ENCODE data around the gene SLC26A1. TPM values are rescaled to one million over a fixed set of nuclear protein-coding genes. Genes with fewer than 3 reads are reported as not detected.

Gene SLC26A1
- total and polyA plus RNA-seq, 2 experiments from 2014 or later: 0.77 to 6.3 TPM

DNA sequence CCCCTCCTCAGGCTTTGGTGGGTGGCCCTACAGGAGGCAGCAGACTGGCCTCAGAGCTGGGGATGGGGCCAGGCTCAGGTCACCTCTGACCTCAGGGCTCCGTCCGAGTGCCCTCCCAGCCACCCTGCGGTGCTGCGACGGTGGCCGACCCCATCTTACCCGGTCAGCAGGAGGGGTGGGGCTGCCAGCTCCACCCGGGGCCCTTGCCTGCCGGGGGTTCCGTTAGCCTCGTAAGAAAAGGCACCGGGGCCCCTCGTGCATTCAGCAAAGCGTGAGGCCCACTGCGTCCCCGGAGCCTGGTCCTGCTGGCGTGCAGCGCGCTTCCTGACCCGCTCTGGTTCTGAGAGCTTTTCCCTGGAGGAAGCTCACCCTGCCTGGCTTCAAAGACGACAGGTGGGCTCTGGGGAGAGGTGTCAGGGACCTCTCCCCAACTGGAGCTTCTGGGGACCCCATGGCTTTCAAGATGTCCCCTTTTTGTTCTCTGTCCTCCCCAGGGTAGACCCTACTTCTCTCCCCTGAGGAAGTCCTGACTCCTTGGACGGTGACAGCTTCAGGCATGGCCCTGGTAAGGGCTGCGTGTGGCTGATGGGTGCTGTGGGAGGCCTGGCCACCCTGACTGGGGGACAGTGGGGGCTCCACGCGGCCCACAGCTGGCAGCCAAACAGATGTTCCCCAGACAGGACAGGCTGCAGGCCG, 34.2 kb upstream of the SLC26A1 start:
- TF ChIP-seq, protein P1, sequence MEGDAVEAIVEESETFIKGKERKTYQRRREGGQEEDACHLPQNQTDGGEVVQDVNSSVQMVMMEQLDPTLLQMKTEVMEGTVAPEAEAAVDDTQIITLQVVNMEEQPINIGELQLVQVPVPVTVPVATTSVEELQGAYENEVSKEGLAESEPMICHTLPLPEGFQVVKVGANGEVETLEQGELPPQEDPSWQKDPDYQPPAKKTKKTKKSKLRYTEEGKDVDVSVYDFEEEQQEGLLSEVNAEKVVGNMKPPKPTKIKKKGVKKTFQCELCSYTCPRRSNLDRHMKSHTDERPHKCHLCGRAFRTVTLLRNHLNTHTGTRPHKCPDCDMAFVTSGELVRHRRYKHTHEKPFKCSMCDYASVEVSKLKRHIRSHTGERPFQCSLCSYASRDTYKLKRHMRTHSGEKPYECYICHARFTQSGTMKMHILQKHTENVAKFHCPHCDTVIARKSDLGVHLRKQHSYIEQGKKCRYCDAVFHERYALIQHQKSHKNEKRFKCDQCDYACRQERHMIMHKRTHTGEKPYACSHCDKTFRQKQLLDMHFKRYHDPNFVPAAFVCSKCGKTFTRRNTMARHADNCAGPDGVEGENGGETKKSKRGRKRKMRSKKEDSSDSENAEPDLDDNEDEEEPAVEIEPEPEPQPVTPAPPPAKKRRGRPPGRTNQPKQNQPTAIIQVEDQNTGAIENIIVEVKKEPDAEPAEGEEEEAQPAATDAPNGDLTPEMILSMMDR (IDR thresholded peaks at IDR 0.05; ENCODE audit: low read depth, low read length): no peak
- H3K4me1 ChIP-seq (ENCODE audit: low read depth): peaks cover 14% of the 10 kb centered on the region

GRCh38 chr4:1026115-1026514, 32.9 kb upstream of the SLC26A1 start:
- no peak overlapping the region for H3K27ac ChIP-seq
- no peak overlapping the region for H3K4me3 ChIP-seq
- H3K9me3 ChIP-seq (ENCODE audit: low read depth): no peaks in the 10 kb centered on the region
- TF ChIP-seq, protein P1 (IDR thresholded peaks at IDR 0.05; ENCODE audit: low read depth, low read length): no peak
- no peaks in the 10 kb centered on the region for H3K27me3 ChIP-seq
- peak in 1 of 2 donors; percentile 65 for DNase-seq (ENCODE audit: low read depth in 1 of 2, low spot score in 1 of 2)
- peaks cover 14% of the 10 kb centered on the region for H3K4me1 ChIP-seq (ENCODE audit: low read depth)
- H3K36me3 ChIP-seq: no peaks in the 10 kb centered on the region

More for the DNA sequence above, 34.2 kb upstream of the SLC26A1 start:
- H3K36me3 ChIP-seq: no peaks in the 10 kb centered on the region
- H3K27ac ChIP-seq: peak overlapping the region; percentile 22
- H3K27me3 ChIP-seq: no peaks in the 10 kb centered on the region
- H3K9me3 ChIP-seq (ENCODE audit: low read depth): no peaks in the 10 kb centered on the region
- no peak for DNase-seq (ENCODE audit: low read depth in 1 of 2, low spot score in 1 of 2)
- H3K4me3 ChIP-seq: no peak overlapping the region

- TF ChIP-seq, protein P1 (IDR thresholded peaks at IDR 0.05; ENCODE audit: low read depth, low read length): no peak
- Histone ChIP-seq H3K4me1 (ENCODE audit: low read depth) (peaks cover 14% of the 10 kb centered on the region), H3K27ac (no peak overlapping the region), H3K36me3 (no peaks in the 10 kb centered on the region), H3K4me3 (no peak overlapping the region), H3K9me3 (ENCODE audit: low read depth) (no peaks in the 10 kb centered on the region), H3K27me3 (no peaks in the 10 kb centered on the region)
- no peak for DNase-seq (ENCODE audit: low read depth in 1 of 2, low spot score in 1 of 2)
Measured at GRCh38 chr4:1024882-1025545, 31.8 kb upstream of the SLC26A1 start.

- no peak for DNase-seq (ENCODE audit: low read depth in 1 of 2, low spot score in 1 of 2)
- TF ChIP-seq, protein P1 (IDR thresholded peaks at IDR 0.05; ENCODE audit: low read depth, low read length): no peak
- Histone ChIP-seq H3K4me1 (ENCODE audit: low read depth) (peaks cover 23% of the 10 kb centered on the region), H3K9me3 (ENCODE audit: low read depth) (no peaks in the 10 kb centered on the region), H3K27me3 (no peaks in the 10 kb centered on the region), H3K4me3 (no peak overlapping the region), H3K36me3 (no peaks in the 10 kb centered on the region), H3K27ac (no peak overlapping the region)
Measured at GRCh38 chr4:1023895-1024740, 30.9 kb upstream of the SLC26A1 start.

GRCh38 chr4:1023075-1023640, 30.0 kb upstream of the SLC26A1 start:
- Histone ChIP-seq H3K27ac (no peak overlapping the region), H3K4me1 (ENCODE audit: low read depth) (peaks cover 28% of the 10 kb centered on the region), H3K9me3 (ENCODE audit: low read depth) (no peaks in the 10 kb centered on the region), H3K27me3 (no peaks in the 10 kb centered on the region), H3K4me3 (no peak overlapping the region), H3K36me3 (no peaks in the 10 kb centered on the region)
- DNase-seq (ENCODE audit: low read depth in 1 of 2, low spot score in 1 of 2): no peak
- TF ChIP-seq, protein P1 (IDR thresholded peaks at IDR 0.05; ENCODE audit: low read depth, low read length): no peak
